DOHH2 (cell line): ENCODE results near the gene PXT1.

Experiments
- EZH2phosphoT487 ChIP-seq: fragments of 200-600 bp; sonication (generic); IDR thresholded peaks from 2 replicates; pipeline ENCODE4 v1.6.1; 2017; ENCODE audit warnings: borderline replicate concordance, mild to moderate bottlenecking, antibody characterized with exemption, low read length, moderate library complexity, mixed read lengths
- TF ChIP-seq, protein P1 (sequence below): fragments of 200-600 bp; sonication (generic); IDR thresholded peaks from one replicate; pipeline ENCODE4 v1.5.1; 2014; ENCODE audit warnings: antibody characterized with exemption, mild to moderate bottlenecking, low read depth, low read length; ENCODE audit not compliant: poor library complexity, severe bottlenecking

DNA sequence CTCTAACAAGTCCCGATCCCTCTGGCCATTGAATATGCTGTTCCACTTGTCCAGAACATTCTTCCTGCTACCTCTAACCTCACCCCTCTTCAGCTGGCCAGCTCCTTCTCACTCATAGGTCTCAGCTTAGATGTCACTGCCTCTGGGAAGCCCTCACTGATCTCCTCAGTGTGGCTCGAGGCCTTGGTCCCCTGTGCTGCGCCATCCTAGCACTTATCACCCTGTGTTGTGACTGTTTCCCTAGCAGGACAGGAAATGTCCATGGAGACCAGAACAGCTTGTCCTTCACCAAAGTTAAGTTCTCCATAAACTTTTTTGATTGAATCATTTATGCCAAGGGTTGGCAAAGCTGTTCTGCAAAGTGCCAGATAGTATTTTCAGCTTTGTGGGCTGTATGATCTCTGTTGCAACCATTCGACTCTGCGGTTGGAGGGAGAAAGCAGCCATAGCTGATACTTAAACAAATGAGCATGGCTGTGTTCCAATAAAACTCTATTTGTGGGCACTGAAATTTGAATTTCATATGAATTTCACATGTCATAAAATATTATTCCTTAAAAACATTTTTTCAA lies 99.5 kb downstream of the PXT1 start:
- TF ChIP-seq, protein P1, sequence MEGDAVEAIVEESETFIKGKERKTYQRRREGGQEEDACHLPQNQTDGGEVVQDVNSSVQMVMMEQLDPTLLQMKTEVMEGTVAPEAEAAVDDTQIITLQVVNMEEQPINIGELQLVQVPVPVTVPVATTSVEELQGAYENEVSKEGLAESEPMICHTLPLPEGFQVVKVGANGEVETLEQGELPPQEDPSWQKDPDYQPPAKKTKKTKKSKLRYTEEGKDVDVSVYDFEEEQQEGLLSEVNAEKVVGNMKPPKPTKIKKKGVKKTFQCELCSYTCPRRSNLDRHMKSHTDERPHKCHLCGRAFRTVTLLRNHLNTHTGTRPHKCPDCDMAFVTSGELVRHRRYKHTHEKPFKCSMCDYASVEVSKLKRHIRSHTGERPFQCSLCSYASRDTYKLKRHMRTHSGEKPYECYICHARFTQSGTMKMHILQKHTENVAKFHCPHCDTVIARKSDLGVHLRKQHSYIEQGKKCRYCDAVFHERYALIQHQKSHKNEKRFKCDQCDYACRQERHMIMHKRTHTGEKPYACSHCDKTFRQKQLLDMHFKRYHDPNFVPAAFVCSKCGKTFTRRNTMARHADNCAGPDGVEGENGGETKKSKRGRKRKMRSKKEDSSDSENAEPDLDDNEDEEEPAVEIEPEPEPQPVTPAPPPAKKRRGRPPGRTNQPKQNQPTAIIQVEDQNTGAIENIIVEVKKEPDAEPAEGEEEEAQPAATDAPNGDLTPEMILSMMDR, result no peak
- no peak for TF ChIP-seq EZH2phosphoT487
